ENCODE measurements around the gene PAX8.
A peak's percentile ranks its signal among the peaks of the same experiment; 100 is the strongest.
"Not testable (repeated sequence)": the region's sequence is repeated elsewhere in the genome, so short reads cannot be mapped to it uniquely, and the experiment has no call there.

The PAX8 gene

DNA sequence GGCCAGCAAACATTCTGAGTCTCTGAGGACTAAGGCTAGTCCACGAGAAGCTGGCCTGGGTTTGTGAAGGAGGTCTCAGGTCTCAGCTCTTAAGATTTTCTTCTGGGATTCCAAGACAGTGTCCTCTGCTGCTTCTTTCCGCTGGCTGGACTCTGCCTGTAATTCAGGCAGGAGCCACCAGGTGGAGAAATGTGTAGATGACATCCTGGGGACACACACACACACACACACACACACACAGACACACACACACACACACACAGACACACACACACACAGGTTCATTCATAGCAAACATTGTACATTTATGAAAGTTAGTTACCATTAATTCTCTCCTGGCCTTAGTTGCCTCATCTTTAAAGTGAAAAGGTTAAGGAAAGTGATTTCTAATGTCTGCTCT is 18.9 kb upstream of the PAX8 start:
- DNase-seq = not testable (repeated sequence)

DNA sequence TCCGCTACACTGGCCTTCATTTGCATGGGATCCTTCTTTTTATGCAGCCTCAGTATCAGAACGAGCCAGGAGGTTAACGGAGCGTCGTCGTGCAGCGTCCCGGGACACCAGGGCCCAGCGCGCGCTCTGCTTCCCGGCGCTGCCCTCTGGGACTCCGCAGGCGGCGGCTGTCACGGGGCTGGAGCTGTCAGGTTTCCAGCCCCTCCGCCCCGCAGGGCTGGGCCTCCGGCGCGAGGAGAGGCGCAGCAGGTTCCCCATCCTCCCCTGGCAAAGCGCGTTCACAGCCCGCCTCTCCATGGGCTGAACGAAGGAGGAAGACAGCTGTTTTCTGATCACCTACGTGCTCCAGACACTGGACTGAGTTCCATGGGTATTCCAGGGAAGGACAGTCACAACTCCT is 12.5 kb upstream of the PAX8 start:
- peak; percentile 63 for DNase-seq

DNA sequence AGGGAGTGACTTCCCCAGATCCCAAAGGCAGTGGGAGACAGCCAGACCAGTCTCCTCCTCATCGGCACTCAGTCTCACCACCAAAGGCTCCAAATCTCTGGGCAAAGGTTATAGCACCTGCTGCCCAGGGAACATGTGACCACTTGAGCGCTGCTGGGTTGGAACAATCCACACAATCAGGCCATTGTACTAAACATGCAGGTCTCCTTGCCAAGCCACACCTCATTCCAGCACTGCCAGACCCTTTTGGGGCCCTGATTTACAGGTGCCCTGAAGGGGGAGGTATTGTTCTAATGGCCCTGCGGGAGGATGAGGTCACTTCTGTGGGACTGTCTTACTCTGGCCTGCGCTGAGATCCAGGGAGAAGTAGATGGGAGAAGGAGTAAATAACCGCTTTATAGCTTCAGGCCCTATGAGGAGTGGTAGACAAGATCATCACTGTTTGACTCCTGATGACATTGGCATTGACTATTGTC is 10.0 kb upstream of the PAX8 start:
- not testable (repeated sequence) for DNase-seq

DNA sequence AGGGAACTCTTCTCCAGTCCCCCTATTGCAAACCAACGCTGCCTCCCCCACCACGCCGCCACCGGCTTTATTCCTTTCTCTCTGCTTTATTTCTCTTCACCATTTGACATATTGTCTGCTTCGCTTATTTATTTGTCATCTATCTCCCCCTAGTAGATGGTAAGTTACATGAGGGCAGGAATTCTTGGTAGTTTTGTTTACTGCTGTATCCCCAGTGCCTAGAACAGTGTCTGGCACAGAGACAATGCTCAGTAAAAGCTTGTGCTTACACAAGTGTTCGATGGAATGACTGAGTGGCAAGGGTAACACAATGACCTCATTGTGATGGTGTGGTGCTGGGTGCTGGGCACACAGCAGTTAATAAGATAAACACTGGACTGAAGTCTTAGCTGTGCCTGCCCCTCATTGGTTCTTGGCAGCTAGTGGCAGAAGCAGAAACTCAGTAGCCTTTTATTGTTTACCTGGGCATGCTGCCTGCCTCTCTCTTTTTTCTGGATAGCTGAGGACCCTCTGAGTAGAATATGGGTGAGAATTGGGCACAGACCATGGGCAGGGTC is 9.5 kb upstream of the PAX8 start:
- DNase-seq = not testable (repeated sequence)

DNA sequence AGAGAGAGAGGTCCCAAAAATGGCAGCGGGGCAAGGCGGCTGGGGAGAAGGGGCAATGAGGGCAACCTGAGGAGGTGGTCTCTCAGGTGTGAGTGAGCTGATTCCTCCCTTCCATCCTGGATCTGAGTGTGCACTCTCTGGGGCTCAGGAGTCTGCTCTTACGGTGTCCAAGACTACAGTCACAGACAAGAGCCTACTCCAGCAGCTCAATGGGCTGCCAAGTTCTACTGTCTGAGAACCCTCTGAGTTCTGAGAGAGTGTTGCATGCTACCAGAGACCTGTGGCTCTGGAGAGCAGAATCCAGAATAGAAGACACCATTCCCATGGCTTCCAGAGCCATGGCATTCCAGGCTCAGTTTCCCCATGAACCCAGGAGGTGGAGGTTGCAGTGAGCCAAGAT is 7.1 kb upstream of the PAX8 start:
- no peak for DNase-seq

DNA sequence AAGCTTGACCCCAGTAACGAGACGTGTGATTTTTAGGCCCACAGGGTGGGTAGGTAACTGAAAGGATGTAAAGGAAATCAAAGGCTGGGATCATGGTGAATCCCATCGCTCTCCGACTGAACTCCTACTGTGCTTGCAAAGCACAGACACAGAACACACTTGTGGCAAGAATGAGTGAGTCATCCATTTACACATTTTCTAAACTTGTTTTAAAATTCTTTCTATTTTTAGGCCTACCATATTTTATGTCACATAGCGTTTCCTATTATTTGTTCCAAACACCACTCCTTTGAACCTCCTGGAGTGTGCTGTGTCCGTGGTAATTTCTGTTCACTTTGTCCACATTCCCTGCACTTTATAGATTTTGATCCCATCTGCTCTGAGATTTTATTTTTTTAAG is 6.3 kb upstream of the PAX8 start:
- not testable (repeated sequence) for DNase-seq

DNA sequence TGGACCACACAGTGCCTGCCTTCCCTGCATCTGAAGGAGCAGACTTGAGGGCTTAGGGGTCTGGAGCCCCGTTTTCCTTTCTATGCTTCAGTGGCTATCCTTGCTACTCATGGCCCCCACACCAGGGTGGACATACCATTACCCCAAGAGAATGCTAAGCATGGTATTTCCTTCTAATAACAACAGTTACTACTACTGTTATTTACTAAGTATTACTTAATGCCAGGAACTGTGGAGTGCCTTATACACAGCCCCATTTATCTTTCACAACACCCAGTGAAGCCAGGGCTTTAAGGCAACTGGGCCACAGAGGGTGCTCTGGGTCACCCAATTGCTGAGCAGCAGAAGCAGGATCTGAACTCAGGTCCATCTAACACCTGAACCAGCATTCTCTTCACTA is 5.8 kb upstream of the PAX8 start:
- DNase-seq = no peak

DNA sequence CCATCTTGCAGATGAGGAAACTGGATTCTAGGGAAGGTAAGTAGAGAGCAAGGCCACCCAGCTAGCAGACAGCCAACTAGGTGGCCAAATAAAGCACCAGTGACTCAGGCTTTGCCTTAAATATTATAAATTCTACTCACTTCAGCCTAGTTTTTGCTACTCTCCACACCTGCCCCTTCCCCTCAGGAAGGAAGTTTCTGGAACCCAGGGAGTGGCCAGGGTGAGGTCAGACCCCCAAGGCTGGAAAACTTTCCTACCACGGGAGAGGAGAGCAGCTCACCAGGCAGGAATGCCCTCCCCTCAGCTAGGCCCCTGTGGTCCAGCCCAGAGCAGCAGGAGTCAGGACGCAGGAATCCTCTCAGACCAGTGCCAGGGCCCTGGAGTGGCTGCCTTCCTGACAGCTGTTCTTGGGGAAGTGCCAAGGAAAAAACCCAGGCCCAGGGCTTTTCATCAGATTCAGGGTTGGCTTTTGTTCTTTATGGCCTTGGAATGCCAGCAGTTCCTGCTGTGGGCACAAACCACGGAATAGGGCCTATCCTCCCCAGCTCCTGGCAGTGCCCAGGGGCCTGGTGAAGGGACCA is 5.1 kb upstream of the PAX8 start:
- DNase-seq = peak; percentile 48

DNA sequence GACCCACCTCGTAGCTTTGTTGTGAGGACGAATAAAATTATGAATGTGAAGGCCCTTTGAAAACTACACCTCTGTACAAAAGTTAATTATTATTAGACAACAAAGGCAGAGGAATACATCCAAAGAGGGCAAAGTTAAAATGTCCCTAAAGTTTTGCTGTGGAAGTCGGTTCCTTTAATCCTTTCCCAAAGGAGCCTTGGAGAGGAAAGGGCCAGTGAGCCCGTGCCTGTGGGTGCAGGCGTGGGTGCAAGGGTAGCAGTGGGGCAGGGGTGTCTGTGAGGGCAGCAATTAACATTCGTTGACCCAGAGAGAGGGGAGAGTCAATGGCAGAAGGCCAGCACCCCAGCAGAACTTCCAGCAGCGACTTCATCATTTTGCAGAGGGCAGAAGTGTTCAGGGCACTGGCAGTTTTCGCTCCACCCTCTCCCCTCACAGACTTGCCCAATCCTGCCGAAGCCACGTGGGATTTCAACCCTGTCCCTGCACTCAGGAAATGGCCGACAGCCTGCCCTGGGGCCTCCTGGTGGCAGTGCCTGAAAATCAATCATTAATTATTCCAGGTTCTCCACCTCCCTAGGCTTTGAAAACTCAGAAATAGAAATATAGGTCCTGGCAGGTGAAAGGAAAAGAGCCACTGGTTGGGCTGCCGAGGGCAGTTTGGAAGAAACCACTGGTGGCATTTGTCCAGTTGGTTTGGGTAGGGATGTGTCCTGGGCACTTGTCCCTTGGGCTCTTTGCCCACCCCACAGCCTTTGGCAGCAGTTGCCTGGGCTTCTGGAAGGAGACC is 4.2 kb upstream of the PAX8 start:
- DNase-seq = peak; percentile 69

DNA sequence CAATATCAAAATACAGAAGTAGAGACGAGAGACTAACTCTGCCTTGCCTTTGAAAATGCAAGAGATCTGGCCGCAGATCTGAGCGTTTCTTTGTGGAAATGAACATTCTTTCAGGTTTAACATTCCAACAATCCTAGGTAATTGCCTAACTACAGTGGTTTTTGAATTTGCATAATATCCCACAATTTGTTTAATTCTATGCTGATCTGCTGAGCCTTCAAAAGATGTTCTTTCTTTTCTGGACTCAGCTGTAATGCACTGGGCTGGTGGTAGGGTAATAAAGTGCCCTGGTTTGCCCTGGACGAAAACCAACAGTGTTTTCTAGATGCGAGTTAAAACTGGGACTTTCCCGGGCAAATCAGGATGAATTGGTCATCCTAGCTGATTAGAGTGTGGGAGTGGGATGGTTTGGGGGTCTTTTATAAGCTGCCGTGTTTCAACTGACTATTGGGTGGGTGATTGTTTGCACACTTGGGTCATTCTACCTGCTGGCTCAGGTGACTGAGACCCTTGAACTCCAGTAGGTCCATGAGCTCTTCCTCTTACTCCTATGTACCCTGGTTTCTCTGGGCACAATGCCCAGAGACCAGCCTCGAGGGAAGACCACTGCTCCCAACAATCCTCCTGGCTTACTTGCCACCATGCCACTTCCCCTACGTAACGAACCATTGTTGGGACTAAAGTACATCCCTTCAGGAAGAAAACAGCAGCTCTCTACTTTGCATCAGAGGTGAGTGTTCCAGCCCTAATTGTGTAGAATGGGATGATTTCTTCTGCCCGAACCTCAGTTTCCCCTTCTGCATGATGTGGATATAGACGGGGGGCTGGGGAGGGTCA is 3.4 kb upstream of the PAX8 start:
- DNase-seq = no peak

DNA sequence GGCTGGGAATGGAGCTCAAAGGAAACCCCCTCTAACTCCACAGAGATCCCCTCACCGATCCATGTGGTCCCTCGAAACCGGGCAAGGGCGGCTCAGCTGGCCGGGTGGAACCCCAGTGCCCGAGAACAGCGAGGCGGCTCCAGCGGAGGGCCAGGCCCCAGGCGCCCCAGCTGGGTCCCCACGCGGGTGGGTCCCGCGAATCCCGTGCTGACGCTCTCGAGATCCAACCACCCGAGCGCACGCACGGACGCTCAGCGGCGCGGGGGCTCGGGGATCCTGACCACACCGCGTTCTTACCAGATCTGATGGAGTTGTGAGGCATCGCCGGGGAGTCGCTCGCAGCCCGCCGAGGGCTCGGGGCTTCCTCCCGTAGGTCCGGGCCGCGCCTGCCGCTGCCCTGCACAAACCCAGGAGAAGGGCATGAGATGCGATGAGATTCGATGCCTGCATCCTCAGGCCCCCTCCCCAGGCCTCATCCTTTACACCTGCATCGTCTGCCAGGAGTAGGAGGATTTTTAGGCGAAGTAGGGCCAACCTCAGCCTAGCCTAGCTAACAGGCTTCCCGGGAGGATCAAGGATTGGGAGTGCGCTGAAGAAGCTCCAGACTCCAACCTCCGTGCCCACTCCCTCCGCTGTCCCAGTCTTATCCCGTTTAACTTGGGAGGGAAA is 514 bp downstream of the PAX8 start:
- no peak for DNase-seq

DNA sequence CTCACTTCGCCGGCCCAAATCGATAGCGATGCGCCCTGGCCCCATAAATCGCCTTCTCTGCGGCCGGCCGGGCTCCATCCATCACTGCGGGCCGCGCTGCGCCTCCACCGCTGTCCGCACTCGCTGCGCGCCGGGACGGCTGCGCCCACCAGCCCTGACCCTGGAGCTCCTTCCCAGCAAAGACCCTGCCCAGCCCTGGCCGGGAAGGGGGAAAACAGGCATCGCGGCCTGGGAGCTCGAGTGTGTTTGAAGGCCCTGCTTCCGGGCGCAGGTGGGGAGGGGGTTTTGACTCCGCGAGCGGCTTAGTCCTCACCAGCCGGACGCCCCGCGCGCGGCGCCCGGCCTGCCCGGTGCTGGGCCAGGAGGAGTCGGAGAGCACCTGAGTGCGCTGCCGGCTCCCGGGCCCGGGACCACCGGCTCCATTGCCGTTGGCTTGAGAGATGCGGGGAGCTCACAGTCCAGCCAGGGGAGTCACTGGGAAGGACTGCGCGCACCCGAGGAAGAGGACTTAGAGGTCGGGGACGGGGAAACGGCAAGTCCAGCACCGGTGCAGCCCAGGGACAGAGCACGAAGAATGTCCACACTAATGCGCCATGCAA is 1.1 kb downstream of the PAX8 start:
- peak; percentile 81 for DNase-seq

DNA sequence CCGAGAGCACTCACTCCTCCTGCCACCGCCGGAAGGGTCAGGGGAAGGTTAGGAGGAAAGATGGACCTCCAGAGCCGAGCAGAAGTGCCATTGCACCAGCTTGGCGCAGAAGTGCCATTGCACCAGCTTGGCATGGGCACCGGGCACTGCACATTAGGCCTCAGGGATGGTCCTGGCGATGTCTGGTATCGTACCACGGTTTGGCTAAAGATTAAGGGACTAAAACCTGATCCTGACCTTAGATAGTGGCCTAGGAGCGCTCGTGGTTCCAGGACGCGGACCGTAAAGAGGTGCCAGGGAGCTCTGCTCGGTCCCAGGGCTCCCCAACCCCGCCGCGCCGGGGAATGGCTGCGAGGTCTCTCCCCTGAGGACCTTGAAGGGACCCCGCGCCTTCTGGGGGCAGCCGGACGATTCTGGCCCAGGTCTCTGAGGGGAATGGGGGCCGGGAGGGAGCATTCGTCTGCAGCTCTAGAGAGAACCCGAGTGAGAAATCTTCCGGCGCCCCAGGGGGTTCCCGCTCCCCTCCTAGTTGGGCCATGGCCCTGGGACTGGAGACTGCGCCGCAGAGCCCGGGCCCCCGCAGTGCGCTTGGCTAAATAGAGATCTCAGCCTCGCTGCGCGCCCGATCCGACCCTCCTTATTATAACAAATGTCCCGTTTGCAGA is 1.8 kb downstream of the PAX8 start:
- DNase-seq = peak; percentile 72

DNA sequence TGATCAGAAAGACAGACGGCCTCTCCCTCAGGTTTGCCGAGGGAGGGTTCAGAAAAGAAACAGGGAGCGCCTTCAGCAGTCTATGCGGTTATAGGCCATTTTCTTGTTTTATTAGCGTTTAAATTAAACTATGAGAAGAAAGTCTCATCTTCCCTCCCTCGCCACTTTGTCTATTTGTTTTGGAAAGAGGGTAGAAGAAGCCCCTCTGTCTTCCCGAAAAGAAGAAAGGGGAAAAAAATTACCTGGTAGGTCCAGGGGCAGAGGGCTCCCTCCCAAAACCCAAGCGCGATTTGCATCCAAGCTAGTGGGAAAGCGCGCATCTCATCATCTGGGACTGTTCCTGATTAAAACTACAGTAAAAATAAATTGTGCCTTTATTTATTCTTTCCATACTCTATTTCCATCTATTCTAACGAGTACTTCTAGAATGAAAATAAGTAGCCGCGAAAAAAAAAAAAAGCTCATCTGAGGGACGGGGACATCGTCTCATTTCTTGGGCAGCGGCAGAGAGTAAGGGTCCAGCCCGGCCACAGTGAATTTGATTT is 2.4 kb downstream of the PAX8 start:
- no peak for DNase-seq

DNA sequence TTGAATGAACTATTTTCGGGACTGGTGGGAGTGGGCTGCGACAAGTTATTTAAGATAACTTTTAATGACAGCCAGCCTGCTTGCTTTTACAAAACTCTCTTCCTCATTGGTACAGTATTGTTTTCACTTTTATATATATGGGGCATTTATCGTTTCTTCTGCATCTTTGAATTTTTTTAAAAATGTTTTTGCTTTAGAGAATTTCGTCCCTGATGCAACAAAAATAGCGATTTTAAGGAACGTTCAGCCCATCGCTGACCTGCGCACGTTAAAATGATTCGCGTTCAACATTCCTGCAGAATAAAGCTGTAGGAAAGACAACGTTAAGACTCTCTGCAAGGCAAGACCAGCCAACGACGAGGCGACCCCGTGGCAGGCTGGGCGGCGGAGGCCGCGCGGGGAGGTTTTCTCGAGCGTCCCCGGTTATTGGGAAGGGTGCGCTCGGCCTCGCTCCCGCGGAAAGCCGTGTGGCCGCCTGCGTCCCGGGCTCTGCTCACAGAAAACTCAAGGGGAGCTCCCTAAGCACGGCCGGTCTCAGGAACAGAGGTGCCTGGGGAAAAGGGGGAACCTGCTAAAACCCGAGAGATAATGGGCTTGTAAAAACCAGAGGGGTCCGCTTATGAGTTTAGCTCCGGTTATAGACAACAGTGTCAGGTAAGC is 3.0 kb downstream of the PAX8 start:
- peak; percentile 66 for DNase-seq

DNA sequence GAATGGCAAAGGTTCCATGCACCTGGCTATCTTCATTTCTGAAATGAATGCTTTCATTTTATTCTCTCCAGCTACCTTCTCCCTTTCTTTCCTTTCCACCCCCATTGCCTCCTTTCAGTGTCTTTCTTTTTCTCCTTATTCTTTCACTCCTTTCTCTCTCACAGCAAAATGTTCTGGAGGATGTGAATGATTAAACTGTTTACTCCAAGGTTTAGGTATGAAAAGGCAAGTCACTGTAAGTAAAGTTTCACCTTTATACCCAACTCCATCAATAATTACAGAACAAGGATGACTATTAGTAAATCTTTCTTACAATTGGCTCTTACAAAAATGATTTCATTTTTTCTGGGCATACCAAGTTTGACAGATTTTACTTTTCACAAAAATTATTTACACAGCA is 4.3 kb downstream of the PAX8 start:
- DNase-seq = no peak

DNA sequence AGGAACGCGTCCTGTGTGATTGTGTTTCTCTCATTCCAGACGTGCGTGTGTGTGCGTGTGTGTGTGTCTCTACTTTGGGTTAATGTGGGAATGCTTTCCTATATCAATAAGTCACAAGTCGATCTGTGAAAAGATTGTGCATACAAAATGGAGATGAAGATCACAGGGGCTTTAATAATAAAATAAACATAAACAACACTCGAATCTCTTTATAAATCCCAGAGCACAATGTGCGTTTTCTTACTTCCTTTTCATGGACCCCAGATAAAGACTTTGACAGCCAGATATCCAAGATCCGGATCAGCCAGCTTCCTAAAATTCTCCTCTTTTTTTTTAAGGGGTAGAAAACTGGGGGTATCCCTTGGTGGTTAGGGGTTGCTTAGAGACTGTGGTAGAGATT is 4.7 kb downstream of the PAX8 start:
- no peak for DNase-seq

DNA sequence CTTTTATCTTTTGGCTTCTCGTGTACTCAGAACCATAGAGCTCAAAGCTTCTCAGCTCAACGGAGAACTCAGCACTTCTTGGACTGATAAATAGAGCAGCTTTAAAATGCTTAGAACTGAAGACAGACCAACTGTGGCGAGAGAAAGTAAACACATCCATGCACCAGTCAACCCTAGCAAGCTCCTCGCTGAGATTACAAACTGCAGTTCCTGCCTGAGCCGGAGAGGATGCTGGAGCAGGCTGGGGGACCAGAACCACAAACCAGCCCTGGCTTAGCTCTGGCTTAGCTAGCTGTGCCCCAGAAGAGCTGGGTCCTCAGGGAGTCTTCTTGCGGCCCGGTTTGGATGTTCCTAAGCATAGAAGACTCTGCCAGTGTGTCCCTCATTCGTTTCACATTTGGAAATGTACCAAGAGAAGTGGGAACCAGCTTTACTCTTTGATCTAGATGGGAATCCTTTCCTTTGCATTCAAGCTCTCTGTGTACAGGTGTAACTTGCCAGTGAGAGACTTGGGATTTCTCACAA is 5.6 kb downstream of the PAX8 start:
- DNase-seq = peak; percentile 59

DNA sequence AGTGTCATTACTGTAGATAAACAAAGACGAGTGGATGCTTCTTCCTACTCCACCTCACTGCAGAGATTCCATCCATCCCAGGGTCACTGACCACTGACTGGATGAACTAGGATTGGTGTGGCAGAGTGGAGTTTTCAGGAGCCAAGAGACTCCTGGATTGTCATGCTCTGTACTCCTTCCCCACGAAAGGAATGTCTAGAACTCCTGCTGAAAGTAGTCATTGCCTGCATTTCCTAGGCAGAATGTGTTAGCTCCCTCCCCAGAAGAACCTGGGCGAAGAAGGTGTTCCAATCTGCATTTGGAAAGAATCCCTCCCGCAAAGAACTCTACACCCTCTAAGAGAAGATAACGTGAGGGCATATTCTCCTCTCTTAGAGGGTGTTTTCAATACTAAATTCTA is 6.2 kb downstream of the PAX8 start:
- no peak for DNase-seq
